Left ventricle myocardium inferior (tissue), 1 donor: ENCODE results near the gene LAMP1. TPM values are rescaled to one million over a fixed set of nuclear protein-coding genes. Genes with fewer than 3 reads are reported as not detected.
"Not testable (repeated sequence)": the region's sequence is repeated elsewhere in the genome, so short reads cannot be mapped to it uniquely, and the experiment has no call there.

Experiments used
- DNase-seq: peaks from one replicate; pipeline ENCODE4 v3.0.0-alpha.2; 2020
- H3K27ac ChIP-seq: fragments of 200-600 bp; replicated peaks from 2 replicates; pipeline ENCODE4 v1.8.0; 2021
- H3K27me3 ChIP-seq: fragments of 200-600 bp; 2 replicates; pipeline ENCODE4 v1.8.0; 2021; ENCODE audit warnings: low read depth
- H3K36me3 ChIP-seq: fragments of 200-600 bp; 2 replicates; pipeline ENCODE4 v1.8.0; 2021
- H3K4me1 ChIP-seq: fragments of 200-600 bp; 2 replicates; pipeline ENCODE4 v1.8.0; 2021
- H3K4me3 ChIP-seq: fragments of 200-600 bp; 2 replicates; pipeline ENCODE4 v1.8.0; 2021; ENCODE audit warnings: mild to moderate bottlenecking, moderate library complexity
- H3K9me3 ChIP-seq: fragments of 200-600 bp; replicated peaks from 2 replicates; pipeline ENCODE4 v1.8.0; 2021
- CTCF ChIP-seq: fragments of 200-600 bp; IDR thresholded peaks from 2 replicates; pipeline ENCODE4 v1.8.0; 2021; ENCODE audit warnings: antibody characterized with exemption, mild to moderate bottlenecking, borderline replicate concordance
- intact Hi-C: fragments of 100-400 bp; cut with micrococcal nuclease; formaldehyde crosslinking; loops from one replicate; pipeline ENCODE4 v1.11.0; 2022
- microRNA-seq: library from miRNA; unstranded; fragments of <30 nt; microRNA quantifications from one replicate; pipeline ENCODE4 v1.2.0, GENCODE V29; 2020
- total RNA-seq: library from RNA; stranded (reverse); fragmentation: NEBNext Ultra II Directional; extraction: Animal tissue kit (Norgen Biotek cat#: 25700); gene quantifications from one replicate; pipeline ENCODE4 v1.2.1, GENCODE V29; 2021
- donor health status: DM: no; HTN: yes; CAD: no; lungs with severe emphysema.

LAMP1 gene
- total RNA-seq, 1 donor from 2014 or later = 96.1 TPM

GRCh38 chr13:113371061-113371460, 74.0 kb downstream of the LAMP1 start:
- Histone ChIP-seq H3K27me3 (peaks cover 3% of the 10 kb centered on the region), H3K4me1 (no peaks in the 10 kb centered on the region), H3K27ac (no peak overlapping the region), H3K9me3 (no peaks in the 10 kb centered on the region), H3K4me3 (no peak overlapping the region), H3K36me3 (no peaks in the 10 kb centered on the region)
- no peak for DNase-seq
- no peak for TF ChIP-seq CTCF
- intact Hi-C loops = no loop called here

GRCh38 chr13:113371701-113372100, 74.7 kb downstream of the LAMP1 start:
- H3K4me1 ChIP-seq, DNase-seq, H3K36me3 ChIP-seq, H3K27ac ChIP-seq, H3K27me3 ChIP-seq, intact Hi-C loops, H3K4me3 ChIP-seq, H3K9me3 ChIP-seq: not testable (repeated sequence)

Small RNAs within 50 kb of the gene (microRNA-seq; reads per million reads assigned to microRNA genes)
- gene MIR8075 = not detected

Other genes with a start within 250 kb of the LAMP1 start
- not detected for gene F7, start 191.4 kb upstream of the LAMP1 start, total RNA-seq
- 3.5 TPM for gene F10, start 174.4 kb upstream of the LAMP1 start, total RNA-seq
- not detected for gene PROZ, start 138.6 kb upstream of the LAMP1 start, total RNA-seq
- 54.5 TPM for gene PCID2, start 88.6 kb upstream of the LAMP1 start, total RNA-seq
- 122 TPM for gene CUL4A, start 87.6 kb upstream of the LAMP1 start, total RNA-seq
- gene GRTP1, start 66.9 kb downstream of the LAMP1 start, total RNA-seq = 1.6 TPM
- gene ADPRHL1, start 156.2 kb downstream of the LAMP1 start, total RNA-seq = 484 TPM
- gene DCUN1D2, start 193.5 kb downstream of the LAMP1 start, total RNA-seq = 196 TPM